ENCODE data around the gene ZNF343. TPM values are rescaled to one million over a fixed set of nuclear protein-coding genes. Genes with fewer than 3 reads are reported as not detected.

ZNF343 gene
- total and polyA plus RNA-seq, 2 of the 4 experiments (the other 2 are of a cell fraction), result 7.8 to 26.2 TPM

DNA sequence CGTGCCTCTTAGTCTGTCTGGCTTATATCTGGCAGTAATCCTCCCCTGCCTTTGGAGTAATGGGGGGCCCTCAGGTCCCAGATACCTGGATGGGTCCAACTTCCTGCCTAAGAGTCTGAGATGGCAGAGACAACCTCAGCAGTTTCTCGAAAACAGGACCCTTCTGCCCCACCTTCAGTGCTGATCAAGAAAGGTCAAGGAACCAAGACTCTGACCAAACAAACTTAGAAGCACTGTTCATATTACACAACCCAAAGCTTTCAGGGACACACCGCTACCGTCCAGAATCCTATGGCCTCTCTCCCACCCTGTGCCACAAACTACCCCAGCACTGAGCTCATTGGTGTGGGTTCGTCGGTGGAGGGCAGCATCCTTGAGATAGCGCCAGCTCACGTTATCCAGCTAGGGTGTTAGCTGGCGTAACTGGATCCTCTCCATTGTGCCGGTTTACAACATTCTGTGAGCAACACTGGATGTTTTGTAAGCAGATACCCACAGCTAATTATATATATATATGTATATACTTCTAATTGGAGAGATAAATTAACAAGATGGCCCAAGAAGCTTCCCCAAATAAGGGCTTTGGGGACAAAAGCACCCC is 20.1 kb upstream of the ZNF343 start:
- Histone ChIP-seq H4K91ac (ENCODE audit: insufficient read depth, low read depth, low read length) (no peak overlapping the region), H3K9ac (ENCODE audit: low read depth, low read length) (no peak overlapping the region), H2BK5ac (ENCODE audit: low read depth, low read length, poor library complexity, severe bottlenecking) (no peak overlapping the region), H3K14ac (replicated peaks; ENCODE audit: low read depth, low read length) (no peak overlapping the region), H2BK15ac (ENCODE audit: low read depth, low read length) (no peak overlapping the region), H3K56ac (ENCODE audit: extremely low read depth, insufficient read depth, low read length) (no peak overlapping the region), H3K4me1 (ENCODE audit: control insufficient read depth, insufficient read depth, low read length) (peaks cover 3% of the 10 kb centered on the region; the same call in 1 of the 2 replicates), H3K4me2 (ENCODE audit: low read depth, low read length) (no peak overlapping the region), H3K36me3 (ENCODE audit: control insufficient read depth, insufficient read depth, low read length) (no peaks in the 10 kb centered on the region), H4K20me1 (ENCODE audit: insufficient read depth, low read length) (no peaks in the 10 kb centered on the region), H3K4ac (ENCODE audit: low read depth, low read length) (no peak overlapping the region; the same call in 1 of the 2 replicates), H2AK5ac (ENCODE audit: low read depth, low read length) (no peak overlapping the region), H3K79me1 (ENCODE audit: low read depth in 1 of 2, low read length in 2 of 2) (peaks cover 4 to 7% of the 10 kb centered on the region in 2 experiments; a peak in 3 of 4 replicates), H3K18ac (ENCODE audit: low read depth, low read length) (no peak overlapping the region), H3K27ac (ENCODE audit: insufficient read depth, low read length) (no peak overlapping the region), H2BK20ac (ENCODE audit: low read depth, low read length) (no peak overlapping the region), H2AK9ac (replicated peaks; ENCODE audit: low read depth, low read length, poor library complexity) (no peak overlapping the region), H4K5ac (ENCODE audit: low read depth, low read length) (no peak overlapping the region), H3K9me1 (ENCODE audit: insufficient read depth, low read length) (peaks cover 5% of the 10 kb centered on the region), H3K4me3 (ENCODE audit: insufficient read depth, low read depth, low read length) (no peak overlapping the region), H3K23ac (ENCODE audit: low read depth, low read length) (no peak overlapping the region), H3K27me3 (ENCODE audit: control insufficient read depth, insufficient read depth, low read length) (peaks cover 20% of the 10 kb centered on the region), H2BK120ac (ENCODE audit: low read depth, low read length) (no peak overlapping the region), H2AFZ (replicated peaks; ENCODE audit: low read length, poor library complexity) (no peak overlapping the region), H3K9me3 (ENCODE audit: control insufficient read depth, insufficient read depth, low read length) (no peaks in the 10 kb centered on the region), H4K8ac (ENCODE audit: low read depth in 2 of 2, low read length in 2 of 2) (no peak overlapping the region)
- no peak for TF ChIP-seq RAD21 (IDR thresholded peaks at IDR 0.05; ENCODE audit: low read length)
- TF ChIP-seq, protein P1, sequence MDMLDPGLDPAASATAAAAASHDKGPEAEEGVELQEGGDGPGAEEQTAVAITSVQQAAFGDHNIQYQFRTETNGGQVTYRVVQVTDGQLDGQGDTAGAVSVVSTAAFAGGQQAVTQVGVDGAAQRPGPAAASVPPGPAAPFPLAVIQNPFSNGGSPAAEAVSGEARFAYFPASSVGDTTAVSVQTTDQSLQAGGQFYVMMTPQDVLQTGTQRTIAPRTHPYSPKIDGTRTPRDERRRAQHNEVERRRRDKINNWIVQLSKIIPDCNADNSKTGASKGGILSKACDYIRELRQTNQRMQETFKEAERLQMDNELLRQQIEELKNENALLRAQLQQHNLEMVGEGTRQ (IDR thresholded peaks at IDR 0.05; ENCODE audit: low read depth, low read length), result no peak
- TF ChIP-seq, protein P2, sequence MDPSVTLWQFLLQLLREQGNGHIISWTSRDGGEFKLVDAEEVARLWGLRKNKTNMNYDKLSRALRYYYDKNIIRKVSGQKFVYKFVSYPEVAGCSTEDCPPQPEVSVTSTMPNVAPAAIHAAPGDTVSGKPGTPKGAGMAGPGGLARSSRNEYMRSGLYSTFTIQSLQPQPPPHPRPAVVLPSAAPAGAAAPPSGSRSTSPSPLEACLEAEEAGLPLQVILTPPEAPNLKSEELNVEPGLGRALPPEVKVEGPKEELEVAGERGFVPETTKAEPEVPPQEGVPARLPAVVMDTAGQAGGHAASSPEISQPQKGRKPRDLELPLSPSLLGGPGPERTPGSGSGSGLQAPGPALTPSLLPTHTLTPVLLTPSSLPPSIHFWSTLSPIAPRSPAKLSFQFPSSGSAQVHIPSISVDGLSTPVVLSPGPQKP (IDR thresholded peaks at IDR 0.05; ENCODE audit: borderline replicate concordance, low read depth, low read length), result no peak
- TF ChIP-seq CHD1 (IDR thresholded peaks at IDR 0.05; ENCODE audit: low read depth, low read length), result no peak
- no peak for TF ChIP-seq NFE2L2 (IDR thresholded peaks at IDR 0.05; ENCODE audit: low read depth, low read length)
- no peak for TF ChIP-seq FOS (IDR thresholded peaks at IDR 0.05; ENCODE audit: low read depth, low read length)
- TF ChIP-seq RCOR1 (IDR thresholded peaks at IDR 0.05; ENCODE audit: insufficient replicate concordance, low read length), result no peak
- no peak for TF ChIP-seq CEBPB (IDR thresholded peaks at IDR 0.05; ENCODE audit: low read depth, low read length)
- TF ChIP-seq BHLHE40 (IDR thresholded peaks at IDR 0.05; ENCODE audit: low read depth, low read length), result no peak
- no peak for TF ChIP-seq SMC3 (IDR thresholded peaks at IDR 0.05; ENCODE audit: low read depth, low read length)
- dilution Hi-C loops (cut with HindIII; ENCODE audit: low sequenced_read_pairs, unreplicated experiment), result no loop called here
- CTCF ChIA-PET, result interaction anchor here (1.2 kb wide), 1 partner anchor 12 kb away, joined by 3 read pairs; no protein-coding TSS in a partner anchor
- 60% methylated on average over 1 of the region's 10 CpGs; no CpG with 5 or more reads in 1 of the 2 experiments for WGBS, 2 experiments (ENCODE audit: extremely low coverage in 2 of 2, insufficient read length in 1 of 2)
- ATAC-seq (ENCODE audit: low read depth) (no peak), DNase-seq (no peak)
- in situ Hi-C loops (cut with MboI; ENCODE audit: low sequenced_read_pairs), result no loop called here
- POLR2A ChIA-PET (ENCODE audit: unreplicated experiment), result no interaction called here
- BruUV-seq (replicated peaks), result no TSS peak
- intact Hi-C loops (cut with micrococcal nuclease), result no loop called here

Measured in IMR-90 (cell line).